Karpas-422 (cell line): ENCODE data around the gene LOXL3. TPM values are rescaled to one million over a fixed set of nuclear protein-coding genes. Genes with fewer than 3 reads are reported as not detected.

Experiments
- DNase-seq: peaks from one replicate; pipeline ENCODE4 v3.0.0-alpha.2; 2015
- H2AFZ ChIP-seq: fragments of 200-600 bp; sonication (generic); 2 replicates; pipeline ENCODE4 v1.6.1; 2014; ENCODE audit warnings: antibody characterized with exemption, low read length, mixed read lengths
- H3K27ac ChIP-seq: fragments of 200-600 bp; sonication (generic); 2 replicates; pipeline ENCODE4 v1.5.1; 2014; ENCODE audit warnings: mild to moderate bottlenecking, low read length, moderate library complexity
- H3K27me3 ChIP-seq: fragments of 200-600 bp; sonication (generic); 2 replicates; pipeline ENCODE4 v1.6.1; 2014; ENCODE audit warnings: low read length, mixed read lengths
- H3K36me3 ChIP-seq: fragments of 200-600 bp; sonication (generic); 2 replicates; pipeline ENCODE4 v1.6.1; 2014; ENCODE audit warnings: low read length, mixed read lengths; ENCODE audit not compliant: insufficient read depth
- H3K4me1 ChIP-seq: fragments of 200-600 bp; sonication (generic); 2 replicates; pipeline ENCODE4 v1.6.1; 2014; ENCODE audit warnings: mild to moderate bottlenecking, low read length, mixed read lengths
- H3K4me2 ChIP-seq: fragments of 200-600 bp; sonication (generic); 2 replicates; pipeline ENCODE4 v1.6.1; 2014; ENCODE audit warnings: low read length, low read depth, mild to moderate bottlenecking; ENCODE audit not compliant: poor library complexity, severe bottlenecking
- H3K4me3 ChIP-seq: fragments of 200-600 bp; sonication (generic); 2 replicates; pipeline ENCODE4 v1.5.1; 2014; ENCODE audit warnings: mild to moderate bottlenecking, antibody characterized with exemption, low read length, mixed read lengths
- H3K79me2 ChIP-seq: fragments of 200-600 bp; sonication (generic); 2 replicates; pipeline ENCODE4 v1.6.1; 2014; ENCODE audit warnings: mild to moderate bottlenecking, low read length, mixed read lengths
- H3K9ac ChIP-seq: fragments of 200-600 bp; sonication (generic); 2 replicates; pipeline ENCODE4 v1.6.0; 2014; ENCODE audit warnings: low read length
- H3K9me2 ChIP-seq: fragments of 200-600 bp; sonication (generic), shearing (Covaris generic); replicated peaks from 2 replicates; pipeline ENCODE4 v1.6.0; 2014; ENCODE audit warnings: mild to moderate bottlenecking, low read length, moderate library complexity; ENCODE audit not compliant: insufficient read depth
- H3K9me3 ChIP-seq: fragments of 300-700, 200-600 bp; sonication (generic); 2 replicates; pipeline ENCODE4 v1.6.1; 2014; ENCODE audit warnings: low read length, mixed read lengths
- H4K20me1 ChIP-seq: fragments of 200-600 bp; sonication (generic); 2 replicates; pipeline ENCODE4 v1.6.1; 2014; ENCODE audit warnings: mild to moderate bottlenecking, antibody characterized with exemption, low read length, low read depth; ENCODE audit not compliant: insufficient read depth
- total RNA-seq: library from RNA; depleted of rRNA; stranded (reverse); fragments of >200 nt; shearing (Covaris generic); gene quantifications from 2 replicates; pipeline ENCODE4 v1.2.3, GENCODE V29; 2014; ENCODE audit warnings: low replicate concordance; rRNA removed

The LOXL3 gene
- total RNA-seq, result 0.15 and 1.3 TPM in 2 replicates

DNA sequence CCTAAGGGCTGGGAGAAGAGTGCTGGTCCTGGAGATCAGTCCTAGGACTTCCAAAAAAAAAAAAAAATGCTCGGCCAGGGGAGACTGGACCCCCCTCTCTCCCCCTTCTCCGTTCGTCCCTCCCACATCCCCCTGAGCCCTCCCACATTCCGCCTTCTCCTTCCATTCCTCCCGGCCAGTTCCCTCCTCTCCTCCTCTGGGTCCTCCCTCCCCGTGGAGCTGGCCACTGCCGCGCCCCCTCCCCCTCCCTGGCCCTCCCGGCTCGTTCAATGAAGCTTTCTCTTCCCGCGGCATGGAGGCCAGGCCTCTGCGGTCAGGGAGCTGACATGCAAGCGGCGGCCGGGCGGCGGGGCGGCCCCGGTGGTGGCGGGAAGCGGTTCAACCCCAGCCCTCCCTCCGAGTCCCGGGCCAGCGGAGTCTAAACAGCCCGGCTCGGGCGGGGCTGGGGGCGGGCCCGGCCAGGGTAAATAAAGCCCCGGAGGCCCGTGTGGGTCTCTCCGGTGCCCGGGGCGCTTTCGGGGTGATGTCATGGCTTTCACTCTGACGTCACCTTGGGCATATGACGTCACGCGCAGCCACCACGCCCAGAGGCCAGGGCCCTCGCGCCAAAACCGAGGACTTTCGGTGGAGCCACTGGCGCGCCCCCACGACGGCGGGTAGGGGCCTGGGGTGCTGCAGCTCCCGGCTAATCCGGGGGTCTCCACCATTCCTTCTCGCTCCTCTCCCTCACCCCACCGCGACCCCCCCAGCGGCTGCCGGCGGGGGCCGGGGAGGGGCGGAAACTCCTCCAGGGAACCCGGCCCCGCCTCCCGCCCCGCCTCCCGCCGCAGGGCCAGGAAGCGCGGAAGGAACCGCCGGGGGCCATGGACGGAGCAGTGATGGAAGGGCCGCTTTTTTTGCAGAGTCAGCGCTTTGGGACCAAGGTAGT lies at the start of gene LOXL3, which contains the start of gene DOK1:
TSS of gene LOXL3 (minus strand) at position 51 of the 928 bp plus-strand sequence. CDS start 1,308 bp downstream, outside the sequence.
TSS of gene DOK1 (plus strand) at position 829 of the 928 bp plus-strand sequence. CDS start at position 864, 35 bp downstream.
- Histone ChIP-seq H3K4me2 (peak within 1 kb of the TSS; percentile 71), H3K9me3 (no peaks in the 10 kb centered on the region), H2AFZ (peak within 1 kb of the TSS; percentile 72), H3K27ac (no peak within 1 kb of the TSS), H3K79me2 (no peaks in the 10 kb centered on the region), H3K4me3 (peak within 1 kb of the TSS; percentile 68), H3K27me3 (no peaks in the 10 kb centered on the region), H3K4me1 (peaks cover 13% of the 10 kb centered on the region), H4K20me1 (peaks cover 14% of the 10 kb centered on the region; the same call in 1 of the 2 replicates), H3K9ac (peak within 1 kb of the TSS; percentile 78), H3K9me2 (no peaks in the 10 kb centered on the region), H3K36me3 (0 out of 2 replicates have a peak, but pooled peaks cover 4% of the 10 kb centered on the region)
- peak; percentile 93 for DNase-seq

GRCh38 chr2:74602586-74603281 lies 49.0 kb upstream of the LOXL3 start:
- no peaks in the 10 kb centered on the region for H3K9me3 ChIP-seq
- no peak overlapping the region for H3K9ac ChIP-seq
- no peaks in the 10 kb centered on the region for H3K79me2 ChIP-seq
- no peak overlapping the region for H3K4me3 ChIP-seq
- H3K4me1 ChIP-seq, result peaks cover 9% of the 10 kb centered on the region
- no peak overlapping the region for H3K27ac ChIP-seq
- H3K27me3 ChIP-seq, result peaks cover 4% of the 10 kb centered on the region; the same call in 1 of the 2 replicates
- no peaks in the 10 kb centered on the region for H4K20me1 ChIP-seq
- H3K9me2 ChIP-seq, result no peaks in the 10 kb centered on the region
- H2AFZ ChIP-seq, result no peak overlapping the region
- H3K4me2 ChIP-seq, result no peak overlapping the region
- H3K36me3 ChIP-seq, result no peaks in the 10 kb centered on the region
- no peak for DNase-seq

DNA sequence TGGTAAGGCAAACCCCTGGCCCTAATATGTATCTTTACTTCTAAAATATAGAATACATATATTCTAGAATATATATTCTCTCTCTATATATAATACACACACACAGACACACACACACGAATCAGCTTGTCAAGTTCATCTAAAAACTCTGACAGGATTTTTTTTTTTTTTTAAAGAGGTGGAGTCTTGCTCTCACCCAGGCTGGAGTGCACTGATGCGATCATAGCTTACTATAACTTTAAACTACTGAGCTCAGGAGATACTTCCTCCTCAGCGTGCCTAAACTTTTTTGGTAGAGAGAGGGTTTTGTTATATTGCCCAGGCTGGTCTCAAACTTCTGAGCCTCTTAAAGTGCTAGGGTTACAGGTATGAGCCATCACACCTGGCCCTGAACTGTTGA lies 45.9 kb upstream of the LOXL3 start:
- Histone ChIP-seq H3K4me3 (no peak overlapping the region), H3K4me1 (peaks cover 9% of the 10 kb centered on the region), H3K27ac (no peak overlapping the region), H3K27me3 (peaks cover 4% of the 10 kb centered on the region; the same call in 1 of the 2 replicates), H3K36me3 (no peaks in the 10 kb centered on the region), H3K4me2 (no peak overlapping the region), H3K9me2 (no peaks in the 10 kb centered on the region), H3K9me3 (no peaks in the 10 kb centered on the region), H2AFZ (no peak overlapping the region), H4K20me1 (no peaks in the 10 kb centered on the region), H3K79me2 (no peaks in the 10 kb centered on the region), H3K9ac (no peak overlapping the region)
- peak; percentile 70 for DNase-seq

DNA sequence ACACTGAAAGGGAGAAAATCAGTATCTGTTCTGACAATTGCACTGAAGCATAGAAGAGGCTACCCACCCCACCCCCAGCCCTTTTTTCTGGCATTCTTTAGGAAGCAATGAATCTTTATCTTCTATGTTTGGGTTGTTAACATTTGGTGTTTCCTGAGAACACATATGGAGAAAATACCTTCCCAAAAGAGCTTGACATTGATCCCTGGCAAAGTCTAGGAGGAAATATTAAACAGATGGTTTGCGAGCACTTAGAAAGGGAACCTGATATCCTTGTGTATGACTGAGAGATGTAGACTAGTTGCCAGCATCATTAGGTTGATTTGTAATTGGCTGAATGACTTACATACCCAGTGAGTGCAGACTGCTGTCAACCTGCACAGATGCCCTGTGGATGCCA lies 43.7 kb upstream of the LOXL3 start:
- no peak overlapping the region for H3K4me3 ChIP-seq
- H3K9ac ChIP-seq, result no peak overlapping the region
- H3K79me2 ChIP-seq, result no peaks in the 10 kb centered on the region
- peaks cover 4% of the 10 kb centered on the region; the same call in 1 of the 2 replicates for H3K27me3 ChIP-seq
- no peak for DNase-seq
- H4K20me1 ChIP-seq, result no peaks in the 10 kb centered on the region
- H3K27ac ChIP-seq, result no peak overlapping the region
- no peak overlapping the region for H2AFZ ChIP-seq
- H3K9me2 ChIP-seq, result no peaks in the 10 kb centered on the region
- no peaks in the 10 kb centered on the region for H3K9me3 ChIP-seq
- H3K36me3 ChIP-seq, result no peaks in the 10 kb centered on the region
- H3K4me1 ChIP-seq, result peaks cover 9% of the 10 kb centered on the region
- no peak overlapping the region for H3K4me2 ChIP-seq

- peaks cover 9% of the 10 kb centered on the region for H3K4me1 ChIP-seq
- H3K9ac ChIP-seq, result no peak overlapping the region
- H3K4me3 ChIP-seq, result no peak overlapping the region
- peaks cover 4% of the 10 kb centered on the region; the same call in 1 of the 2 replicates for H3K27me3 ChIP-seq
- no peak overlapping the region for H3K4me2 ChIP-seq
- no peak overlapping the region for H3K27ac ChIP-seq
- DNase-seq, result no peak
- H3K79me2 ChIP-seq, result no peaks in the 10 kb centered on the region
- no peaks in the 10 kb centered on the region for H3K9me3 ChIP-seq
- H4K20me1 ChIP-seq, result no peaks in the 10 kb centered on the region
- H3K9me2 ChIP-seq, result no peaks in the 10 kb centered on the region
- H3K36me3 ChIP-seq, result no peaks in the 10 kb centered on the region
- no peak overlapping the region for H2AFZ ChIP-seq
Observed at GRCh38 chr2:74596584-74596983, 42.8 kb upstream of the LOXL3 start.

DNA sequence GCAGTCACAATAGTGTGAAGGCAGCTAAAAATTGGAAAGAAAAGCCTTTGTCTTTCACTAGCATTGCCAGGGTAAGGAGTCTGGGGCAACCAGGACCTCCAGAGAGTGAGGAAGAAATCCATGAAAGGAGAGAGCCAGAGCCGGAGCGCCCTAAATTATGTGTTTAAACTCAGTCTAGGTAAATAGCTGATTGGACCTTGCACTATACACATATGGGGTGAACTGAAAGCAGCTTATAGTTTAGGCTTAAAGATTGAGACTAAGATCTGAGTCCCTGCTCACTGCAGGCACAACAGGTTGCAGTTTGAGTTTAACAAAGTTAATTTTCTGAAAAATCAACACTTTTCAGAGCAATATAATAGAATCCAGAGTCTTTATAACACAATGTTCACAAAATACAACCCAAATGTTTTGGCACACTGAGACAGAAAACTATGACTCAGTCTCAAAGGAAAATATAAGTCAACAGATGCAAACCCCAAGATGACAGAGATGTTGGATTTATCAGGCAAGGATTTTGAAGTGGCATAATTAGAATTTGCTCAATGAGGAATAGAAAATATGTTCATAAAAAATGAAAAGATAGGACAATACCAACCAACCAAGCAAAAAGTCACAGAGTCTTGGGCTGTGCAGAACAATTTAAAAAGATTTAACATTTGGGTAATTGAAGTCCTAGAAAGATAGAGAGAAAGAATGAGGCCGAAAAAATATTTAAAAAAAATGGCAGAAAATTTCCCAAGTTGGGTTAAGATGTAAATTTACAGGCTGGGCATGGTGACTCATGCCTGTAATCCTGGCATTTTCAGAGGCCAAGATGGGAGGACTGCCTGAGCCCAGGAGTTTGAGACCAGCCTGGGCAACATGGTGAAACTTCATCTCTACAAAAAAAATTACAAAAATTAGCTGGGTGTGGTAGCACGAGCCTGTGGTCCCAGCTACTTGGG lies 40.4 kb upstream of the LOXL3 start:
- Histone ChIP-seq H3K79me2 (no peaks in the 10 kb centered on the region), H3K9me2 (no peaks in the 10 kb centered on the region), H3K4me2 (no peak overlapping the region), H3K36me3 (no peaks in the 10 kb centered on the region), H3K4me3 (no peak overlapping the region), H3K9me3 (no peaks in the 10 kb centered on the region), H3K4me1 (peaks cover 5% of the 10 kb centered on the region), H3K27ac (no peak overlapping the region), H4K20me1 (no peaks in the 10 kb centered on the region), H2AFZ (no peak overlapping the region), H3K9ac (no peak overlapping the region), H3K27me3 (no peaks in the 10 kb centered on the region)
- DNase-seq, result no peak

DNA sequence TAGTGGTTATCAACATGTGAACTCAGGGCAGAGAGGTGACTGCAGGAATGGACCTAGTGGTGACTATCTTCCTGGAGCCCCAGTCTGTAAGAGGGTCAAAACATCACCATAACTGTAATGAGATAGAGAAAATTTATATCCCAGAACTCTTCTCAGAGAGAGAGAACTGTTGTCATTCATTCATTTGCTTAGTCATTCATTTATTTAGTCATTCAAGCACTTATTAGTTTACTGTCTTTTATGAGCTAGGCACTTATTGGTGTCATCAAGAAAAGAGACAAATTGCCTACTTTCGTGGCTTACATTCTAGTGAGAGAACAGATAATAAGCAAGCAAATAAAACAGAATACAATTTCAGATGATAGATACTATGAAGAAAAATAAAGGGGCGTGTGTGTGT lies 34.9 kb upstream of the LOXL3 start:
- no peak overlapping the region for H3K9ac ChIP-seq
- H2AFZ ChIP-seq, result no peak overlapping the region

More for the DNA sequence above, 34.9 kb upstream of the LOXL3 start:
- Histone ChIP-seq H3K27ac (no peak overlapping the region), H3K4me1 (peaks cover 20% of the 10 kb centered on the region), H3K9me3 (no peaks in the 10 kb centered on the region), H4K20me1 (no peaks in the 10 kb centered on the region), H3K9me2 (no peaks in the 10 kb centered on the region), H3K27me3 (no peaks in the 10 kb centered on the region), H3K79me2 (no peaks in the 10 kb centered on the region), H3K36me3 (no peaks in the 10 kb centered on the region), H3K4me2 (no peak overlapping the region), H3K4me3 (no peak overlapping the region)
- DNase-seq, result no peak
